Upper lobe of right lung (tissue), 1 donor: ENCODE results near the gene SLC16A8. TPM values are rescaled to one million over a fixed set of nuclear protein-coding genes. Genes with fewer than 3 reads are reported as not detected.

Experiments
- ATAC-seq: fragments of 200-7000 bp; cut with Tn5 transposase; one replicate; pipeline ENCODE4 v1.9.1; 2020; ENCODE audit warnings: mild to moderate bottlenecking, moderate library complexity
- DNase-seq: peaks from one replicate; pipeline ENCODE4 v3.0.0-alpha.2; 2020
- H3K27ac ChIP-seq: fragments of 200-600 bp; one replicate; pipeline ENCODE4 v1.8.0; 2022
- H3K27me3 ChIP-seq: fragments of 200-600 bp; one replicate; pipeline ENCODE4 v1.8.0; 2022; ENCODE audit warnings: mild to moderate bottlenecking
- H3K36me3 ChIP-seq: fragments of 200-600 bp; one replicate; pipeline ENCODE4 v1.8.0; 2022
- H3K4me1 ChIP-seq: fragments of 200-600 bp; one replicate; pipeline ENCODE4 v1.8.0; 2022
- H3K4me3 ChIP-seq: fragments of 200-600 bp; one replicate; pipeline ENCODE4 v1.8.0; 2022; ENCODE audit warnings: mild to moderate bottlenecking
- H3K9me3 ChIP-seq: fragments of 200-600 bp; one replicate; pipeline ENCODE4 v1.8.0; 2022
- CTCF ChIP-seq: fragments of 200-600 bp; IDR thresholded peaks from one replicate; pipeline ENCODE4 v1.8.0; 2022; ENCODE audit warnings: antibody characterized with exemption
- intact Hi-C: fragments of 100-400 bp; cut with DNase I; formaldehyde crosslinking; loops from one replicate; pipeline ENCODE4 v1.11.0; 2022
- total RNA-seq: library from RNA; stranded (reverse); fragmentation: NEBNext Ultra II Directional; extraction: Animal tissue kit (Norgen Biotek cat#: 25700); gene quantifications from one replicate; pipeline ENCODE4 v1.2.1, GENCODE V29; 2021
- donor health status: DM: no; HTN: yes; CAD: no; lungs with severe emphysema.

Gene SLC16A8
- total RNA-seq, 1 donor from 2014 or later = not detected

GRCh38 chr22:38097557-38098409 is 13.8 kb upstream of the SLC16A8 start:
- peaks cover 5% of the 10 kb centered on the region for H3K4me1 ChIP-seq
- intact Hi-C loops = no loop called here
- no peak overlapping the region for H3K4me3 ChIP-seq
- peak; percentile 46 for ATAC-seq
- no peaks in the 10 kb centered on the region for H3K27me3 ChIP-seq
- H3K9me3 ChIP-seq = no peaks in the 10 kb centered on the region
- no peaks in the 10 kb centered on the region for H3K36me3 ChIP-seq
- DNase-seq = no peak
- peak; percentile 16 for TF ChIP-seq CTCF
- H3K27ac ChIP-seq = no peak overlapping the region

GRCh38 chr22:38097058-38097457 is 13.1 kb upstream of the SLC16A8 start:
- no peaks in the 10 kb centered on the region for H3K27me3 ChIP-seq
- DNase-seq (no peak), ATAC-seq (no peak)
- no peak overlapping the region for H3K4me3 ChIP-seq
- no peaks in the 10 kb centered on the region for H3K36me3 ChIP-seq
- H3K9me3 ChIP-seq = no peaks in the 10 kb centered on the region
- peaks cover 5% of the 10 kb centered on the region for H3K4me1 ChIP-seq
- intact Hi-C loops = no loop called here
- TF ChIP-seq CTCF = no peak
- no peak overlapping the region for H3K27ac ChIP-seq

- Histone ChIP-seq H3K9me3 (no peaks in the 10 kb centered on the region), H3K4me1 (no peaks in the 10 kb centered on the region), H3K27ac (no peak overlapping the region), H3K4me3 (no peak overlapping the region), H3K36me3 (no peaks in the 10 kb centered on the region), H3K27me3 (peaks cover 8% of the 10 kb centered on the region)
- intact Hi-C loops = no loop called here
- TF ChIP-seq CTCF = no peak
- DNase-seq (no peak), ATAC-seq (no peak)
Measured at GRCh38 chr22:38089474-38089851, 5.5 kb upstream of the SLC16A8 start.

GRCh38 chr22:38088629-38089473 is 4.9 kb upstream of the SLC16A8 start:
- Histone ChIP-seq H3K4me3 (no peak overlapping the region), H3K9me3 (no peaks in the 10 kb centered on the region), H3K36me3 (no peaks in the 10 kb centered on the region), H3K27ac (no peak overlapping the region), H3K27me3 (peaks cover 8% of the 10 kb centered on the region), H3K4me1 (no peaks in the 10 kb centered on the region)
- DNase-seq = no peak
- intact Hi-C loops = no loop called here
- TF ChIP-seq CTCF = no peak
- ATAC-seq = peak; percentile 33

- no peak for TF ChIP-seq CTCF
- ATAC-seq (no peak), DNase-seq (no peak)
- intact Hi-C loops = no loop called here
- no peaks in the 10 kb centered on the region for H3K36me3 ChIP-seq
- H3K27me3 ChIP-seq = peaks cover 13% of the 10 kb centered on the region
- H3K27ac ChIP-seq = no peak overlapping the region
- H3K4me1 ChIP-seq = no peaks in the 10 kb centered on the region
- H3K9me3 ChIP-seq = no peaks in the 10 kb centered on the region
- no peak overlapping the region for H3K4me3 ChIP-seq
Measured at GRCh38 chr22:38087855-38088254, 3.9 kb upstream of the SLC16A8 start.
